T-helper 2 cell (primary cell): ENCODE results near the gene OBSL1.

Experiments
- DNase-seq, 5 experiments: peaks; one replicate each; pipeline versions ENCODE4 v3.0.0 to v3.0.0-alpha.2; 2012 to 2022

The OBSL1 gene

DNA sequence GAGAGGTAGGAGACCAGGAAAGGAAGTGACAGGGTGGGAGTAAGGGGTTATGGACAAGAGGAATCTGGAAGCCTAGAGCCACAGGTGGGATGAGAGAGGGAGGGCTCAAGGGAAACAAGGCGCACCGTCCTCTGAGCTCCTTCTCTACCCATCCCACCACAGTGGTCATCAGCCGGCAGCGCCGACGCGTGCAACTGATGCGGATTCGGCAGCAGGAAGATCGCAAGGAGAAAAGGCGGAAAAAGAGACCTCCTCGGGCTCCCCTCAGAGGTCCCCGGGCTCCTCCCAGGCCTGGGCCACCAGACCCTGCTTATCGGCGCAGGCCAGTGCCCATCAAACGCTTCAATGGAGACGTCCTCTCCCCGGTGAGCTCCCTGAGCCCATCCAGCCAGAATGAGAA lies 22.3 kb downstream of the OBSL1 start:
- DNase-seq = no peak

DNA sequence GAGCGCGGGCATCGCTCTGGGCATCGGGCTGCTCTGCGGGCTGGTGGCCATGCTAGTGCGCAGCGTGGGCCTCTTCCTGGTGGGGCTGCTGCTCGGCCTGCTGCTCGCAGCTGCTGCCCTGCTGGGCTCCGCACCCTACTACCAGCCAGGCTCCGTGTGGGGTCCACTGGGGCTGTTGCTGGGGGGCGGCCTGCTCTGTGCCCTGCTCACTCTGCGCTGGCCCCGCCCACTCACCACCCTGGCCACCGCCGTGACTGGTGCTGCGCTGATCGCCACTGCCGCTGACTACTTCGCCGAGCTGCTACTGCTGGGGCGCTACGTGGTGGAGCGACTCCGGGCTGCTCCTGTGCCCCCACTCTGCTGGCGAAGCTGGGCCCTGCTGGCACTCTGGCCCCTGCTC lies 23.7 kb downstream of the OBSL1 start:
- DNase-seq = no peak

DNA sequence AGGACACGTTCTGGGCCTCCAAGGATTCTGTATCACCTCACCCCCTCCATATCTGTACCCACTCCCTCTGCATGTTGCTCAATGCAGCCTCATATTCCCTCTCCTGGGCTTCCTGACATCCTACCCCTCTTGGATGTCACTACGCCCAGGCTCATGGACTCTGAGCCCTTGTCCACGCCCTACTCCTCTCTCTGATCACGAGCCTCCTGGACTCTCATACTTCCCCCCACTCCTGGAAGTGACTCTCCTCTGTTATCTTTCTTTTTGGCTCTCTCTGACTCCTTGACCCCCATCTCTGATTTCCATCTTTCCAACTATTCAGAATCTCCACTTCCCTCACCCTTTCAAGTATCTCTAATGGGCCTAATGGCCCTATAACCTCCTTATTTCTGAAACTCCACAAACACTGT lies 25.4 kb downstream of the OBSL1 start:
- DNase-seq = no peak

DNA sequence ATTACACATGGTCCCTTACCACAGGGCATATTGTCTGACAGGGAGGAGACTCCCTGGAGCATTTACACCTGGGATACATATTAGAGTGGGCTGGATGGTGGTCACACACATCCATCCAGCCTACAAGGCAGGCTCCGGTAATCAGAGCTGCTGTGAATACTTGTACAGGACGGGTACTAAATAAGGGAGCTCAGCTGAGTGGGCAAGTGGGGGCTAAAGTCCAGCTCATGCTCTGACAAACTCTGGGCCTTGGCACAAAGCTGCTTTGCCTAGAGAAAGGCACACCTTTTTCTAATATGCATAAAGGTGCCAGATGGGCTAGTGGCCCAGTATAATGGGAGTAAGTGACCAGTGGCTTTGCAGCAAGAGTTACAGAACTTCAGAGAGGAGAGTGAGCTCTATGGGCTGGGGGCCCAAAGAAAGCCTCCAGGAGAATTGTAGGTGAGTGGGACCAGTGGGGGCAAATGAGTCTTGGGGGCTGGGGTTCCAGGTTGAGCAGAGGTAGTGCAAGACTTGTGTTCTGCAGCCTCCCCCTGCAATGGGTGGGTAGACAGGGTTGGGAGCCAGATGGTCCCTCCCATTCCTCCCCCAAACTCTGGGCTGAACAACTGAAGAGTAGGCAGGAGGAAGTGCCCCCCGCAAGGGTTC lies 25.9 kb downstream of the OBSL1 start:
- no peak for DNase-seq

DNA sequence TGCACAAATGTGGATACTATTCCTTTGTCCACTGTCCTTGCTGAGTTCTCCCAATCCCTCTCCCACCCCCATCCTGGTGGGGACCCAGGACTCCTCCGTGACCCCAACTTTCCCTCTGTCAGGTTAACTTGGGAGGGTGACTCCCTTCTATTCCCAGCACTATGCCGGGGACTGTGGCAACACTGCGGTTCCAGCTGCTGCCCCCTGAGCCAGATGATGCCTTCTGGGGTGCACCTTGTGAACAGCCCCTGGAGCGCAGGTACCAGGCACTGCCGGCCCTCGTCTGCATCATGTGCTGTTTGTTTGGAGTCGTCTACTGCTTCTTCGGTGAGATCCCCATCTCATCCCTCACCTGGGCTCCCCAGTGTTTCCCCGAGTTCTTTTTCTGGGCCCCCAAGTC lies 26.8 kb downstream of the OBSL1 start:
- DNase-seq = no peak

DNA sequence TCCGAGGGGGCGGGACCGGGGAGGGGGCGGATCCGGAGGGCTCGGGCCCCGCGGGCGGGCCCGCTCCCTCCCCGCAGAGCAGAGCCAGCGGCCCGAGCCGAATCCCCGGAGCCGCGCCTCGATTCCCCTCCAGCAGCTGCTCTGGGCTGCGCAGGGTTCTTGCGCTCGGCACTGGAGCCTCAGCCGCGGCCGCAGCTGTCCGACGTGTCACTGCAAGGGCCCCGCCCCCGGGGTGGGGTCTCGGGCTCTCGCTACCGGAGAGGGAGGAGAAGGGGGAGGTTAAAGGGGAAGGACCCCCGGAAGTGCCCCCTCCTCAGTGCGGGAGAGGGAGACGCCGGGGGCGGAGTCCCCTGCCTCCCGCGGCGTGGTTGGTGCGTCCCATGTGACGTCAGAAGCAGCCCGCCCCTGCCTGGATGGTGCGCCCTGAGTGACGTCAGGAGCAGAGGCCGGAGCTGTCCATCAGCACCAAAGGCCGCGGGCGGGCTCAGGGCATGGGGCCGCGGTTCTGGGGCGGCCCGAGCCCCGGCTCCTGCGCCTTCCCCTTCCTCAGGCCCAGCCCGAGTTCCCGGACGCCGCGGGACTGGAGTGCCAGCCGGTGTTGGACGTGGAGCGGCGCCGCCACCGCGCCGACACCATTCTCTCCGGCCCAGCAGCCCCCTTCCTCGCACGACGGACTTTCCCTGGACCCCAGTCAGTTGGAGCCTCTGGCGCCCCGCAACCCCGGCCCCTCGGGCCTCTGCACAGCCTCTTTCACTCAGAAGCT lies 27.6 kb downstream of the OBSL1 start, which contains the start of the genes CHPF and TMEM198:
CHPF (minus strand) TSS at position 214 of the 763 bp plus-strand sequence. CDS start 271 bp downstream, outside the sequence.
TMEM198 (plus strand) TSS at position 433 of the 763 bp plus-strand sequence. CDS start 700 bp downstream, outside the sequence.
- DNase-seq = peak; percentile 76 to 94 (median 88)

DNA sequence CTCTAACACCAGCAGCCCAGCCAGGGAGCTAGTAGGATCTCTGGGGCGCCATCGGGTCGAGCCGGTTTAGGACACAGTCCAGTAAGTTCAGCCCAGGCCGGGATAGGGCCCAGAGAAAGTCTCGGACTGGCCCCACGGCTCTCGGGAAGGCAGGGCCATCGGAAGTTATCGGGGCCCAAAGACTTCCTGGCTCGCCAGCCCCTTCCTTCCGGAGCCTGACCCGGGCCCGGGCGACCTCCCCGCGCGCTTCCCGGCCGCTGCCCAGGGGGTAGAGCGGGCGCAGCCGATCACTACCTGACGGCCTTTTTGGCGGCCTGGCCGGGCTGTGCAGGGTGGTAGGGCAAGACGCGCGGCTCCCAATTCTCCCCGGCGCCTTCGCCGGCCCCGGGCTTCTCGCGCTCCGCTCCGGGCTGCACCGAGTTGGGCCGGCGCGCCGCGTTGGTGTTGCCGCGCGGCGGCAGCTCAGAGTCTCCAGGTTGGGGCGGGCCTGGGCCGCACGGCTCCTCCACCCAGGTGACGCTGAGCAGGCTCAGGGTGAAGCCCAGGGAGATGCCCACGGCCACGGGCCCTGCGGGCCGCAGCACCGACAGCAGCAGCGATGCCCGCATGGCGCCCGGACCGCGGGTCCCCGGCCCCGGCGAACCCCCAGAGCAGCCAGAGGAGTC lies 28.3 kb downstream of the OBSL1 start:
- DNase-seq = no peak

DNA sequence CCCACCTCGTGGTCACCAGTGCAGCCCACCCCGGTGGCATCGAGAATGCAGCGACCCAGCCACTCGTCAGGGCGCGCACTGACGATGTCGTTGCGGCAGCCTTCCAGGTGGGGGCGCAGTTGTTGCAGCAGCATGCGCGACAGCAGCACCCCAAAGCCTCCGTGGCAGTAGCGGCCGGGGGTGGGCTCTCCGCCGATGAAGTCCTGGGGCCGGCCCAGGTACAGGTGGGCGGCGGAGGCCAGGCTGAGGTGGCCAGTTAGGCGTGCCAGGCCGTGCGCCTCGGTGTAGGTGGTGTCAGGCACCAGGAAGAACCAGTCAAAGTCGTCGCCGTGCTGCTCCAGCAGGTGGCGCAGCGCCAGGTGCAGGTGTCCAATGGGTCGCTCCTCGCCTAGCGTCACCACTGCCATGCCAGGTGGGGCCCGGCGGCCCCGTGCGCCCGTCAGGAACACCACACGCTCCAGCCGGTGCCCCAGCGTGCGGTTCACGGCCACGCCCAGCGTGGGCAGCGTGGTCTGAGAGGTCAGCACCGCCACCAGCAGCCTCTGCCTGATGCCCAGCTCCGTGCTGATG lies 29.6 kb downstream of the OBSL1 start:
- DNase-seq = peak; percentile 69 to 85 (median 80)

DNA sequence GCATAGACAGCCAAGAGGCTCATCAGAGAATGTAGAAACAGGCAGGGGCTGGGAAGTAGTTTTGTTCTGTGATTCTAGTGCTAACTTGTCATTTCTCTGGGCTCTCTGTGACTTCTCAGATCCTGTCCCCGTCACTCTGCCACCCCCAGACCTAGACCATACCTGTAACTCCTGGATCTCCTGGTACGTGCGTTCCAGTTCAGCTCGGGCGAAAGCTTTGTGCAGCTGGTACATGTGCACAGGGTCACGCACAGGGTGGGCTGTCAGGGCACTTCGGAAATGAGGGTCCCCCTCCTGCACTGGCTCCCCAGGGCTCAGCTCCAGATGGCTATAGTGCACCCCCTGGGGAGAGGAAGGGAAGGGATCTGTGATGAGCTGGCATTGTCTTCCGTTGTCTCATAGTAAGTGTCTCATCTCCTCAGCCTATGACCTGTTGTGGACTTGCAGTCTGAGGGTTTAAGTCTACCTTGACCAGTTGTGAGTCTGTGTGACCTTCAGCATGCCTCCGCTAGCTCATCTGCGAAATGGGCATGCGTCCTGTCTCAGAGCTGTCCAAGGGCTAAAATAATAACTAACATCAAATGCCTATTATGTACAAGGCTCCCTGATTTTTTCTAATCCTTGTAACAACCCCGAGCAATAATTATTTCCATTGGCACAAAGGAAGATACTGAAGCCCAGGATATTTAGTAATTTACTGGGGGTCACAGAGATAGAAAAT lies 30.4 kb downstream of the OBSL1 start:
- no peak for DNase-seq

DNA sequence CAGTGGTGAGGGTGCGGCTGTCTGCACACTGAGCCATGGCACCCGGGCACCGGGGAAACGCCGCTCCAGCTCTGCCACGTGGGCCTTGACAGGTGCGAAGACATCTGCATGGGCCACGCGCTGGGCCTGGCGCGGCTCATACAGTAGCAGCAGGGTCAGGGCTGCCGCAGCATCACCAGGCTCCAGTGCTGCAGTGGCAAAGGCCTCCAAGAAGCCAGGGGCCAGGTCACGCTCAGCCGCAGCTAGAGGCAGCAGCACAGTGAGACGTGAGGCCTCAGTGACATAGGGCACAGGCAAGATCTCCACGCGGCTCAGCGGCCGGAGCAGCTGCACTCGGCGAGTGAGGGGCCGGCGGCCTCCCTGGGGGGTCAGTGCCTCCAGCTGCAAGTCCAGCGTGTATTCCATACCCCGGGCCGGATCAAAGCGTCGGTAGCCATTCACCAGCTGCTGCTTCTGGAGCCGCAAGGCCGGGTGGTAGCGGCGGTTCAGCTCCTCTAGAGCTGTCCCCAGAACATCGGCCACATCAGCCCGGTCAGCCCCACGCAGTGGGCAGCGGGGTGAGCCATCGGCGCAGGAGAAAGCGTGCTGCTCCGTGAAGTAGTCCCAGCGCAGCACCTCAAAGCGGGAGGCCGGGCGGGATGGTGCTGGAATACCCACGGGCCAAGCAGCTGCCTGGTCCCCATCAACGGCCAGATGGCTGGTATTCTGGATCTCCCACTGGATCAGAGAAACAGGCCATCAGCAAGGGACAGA lies 31.2 kb downstream of the OBSL1 start:
- DNase-seq = no peak

DNA sequence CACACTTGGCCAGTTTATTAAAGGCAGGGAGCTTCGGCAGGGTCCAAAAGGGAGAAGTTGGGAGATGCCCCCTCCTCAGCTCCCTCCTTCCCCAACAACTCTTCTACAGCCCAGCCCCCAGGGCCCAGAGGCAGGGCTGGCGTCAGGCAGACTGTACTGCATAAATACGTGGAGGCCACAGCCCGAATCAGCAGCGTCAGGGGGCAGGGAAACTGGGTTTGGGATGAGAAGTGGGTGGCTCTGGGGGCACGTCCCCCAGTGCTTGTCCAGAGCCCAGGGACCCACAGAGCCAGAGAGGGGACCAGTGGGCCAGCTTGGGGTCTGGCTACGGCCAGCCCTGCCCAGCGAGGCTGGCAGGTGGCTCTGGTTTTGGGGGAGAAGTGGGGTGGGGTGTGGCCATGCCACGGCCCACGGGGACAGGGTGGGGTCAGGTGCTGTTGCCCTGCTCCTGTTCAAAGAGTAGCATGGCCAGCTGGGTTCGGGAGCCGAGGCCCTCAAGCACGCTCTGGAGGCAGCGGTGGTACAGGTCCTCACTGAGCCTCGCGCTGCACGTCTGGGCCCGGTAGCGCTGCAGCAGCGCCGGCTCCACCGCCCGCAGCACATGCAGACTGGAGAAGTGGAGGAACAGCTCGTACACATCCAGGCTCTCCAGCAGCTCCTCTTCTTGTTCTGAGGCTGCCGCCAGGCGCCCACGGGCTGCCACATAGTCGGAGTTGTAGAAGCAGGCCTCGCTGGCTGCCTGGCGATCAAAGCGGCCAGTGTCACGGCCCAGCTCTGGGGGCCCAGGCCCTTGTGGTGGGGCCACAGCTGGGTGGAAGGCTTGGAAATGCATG lies 32.2 kb downstream of the OBSL1 start:
- no peak for DNase-seq

DNA sequence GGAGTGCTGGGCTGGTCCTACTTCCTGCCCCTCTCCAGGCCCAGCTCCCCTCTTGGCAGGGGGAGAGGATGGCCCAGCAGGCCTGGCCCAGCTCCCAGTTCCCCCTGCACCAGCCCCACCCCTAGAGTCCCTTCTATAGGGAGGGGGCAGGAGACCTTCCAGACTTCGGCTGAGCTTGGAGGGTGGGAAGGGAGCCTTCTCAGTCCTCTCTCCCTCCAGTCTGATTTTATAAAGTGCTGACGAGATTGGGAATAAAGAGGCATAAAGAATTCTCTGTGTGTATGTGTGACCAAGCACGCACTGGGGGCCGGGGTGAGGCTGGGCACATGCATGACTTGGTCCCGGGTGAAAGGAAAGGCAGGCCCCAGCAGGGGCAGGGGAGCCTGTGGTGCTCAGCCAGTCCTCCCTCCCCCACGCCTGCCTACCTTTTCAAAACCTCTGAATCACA lies 32.8 kb downstream of the OBSL1 start:
- DNase-seq = no peak

DNA sequence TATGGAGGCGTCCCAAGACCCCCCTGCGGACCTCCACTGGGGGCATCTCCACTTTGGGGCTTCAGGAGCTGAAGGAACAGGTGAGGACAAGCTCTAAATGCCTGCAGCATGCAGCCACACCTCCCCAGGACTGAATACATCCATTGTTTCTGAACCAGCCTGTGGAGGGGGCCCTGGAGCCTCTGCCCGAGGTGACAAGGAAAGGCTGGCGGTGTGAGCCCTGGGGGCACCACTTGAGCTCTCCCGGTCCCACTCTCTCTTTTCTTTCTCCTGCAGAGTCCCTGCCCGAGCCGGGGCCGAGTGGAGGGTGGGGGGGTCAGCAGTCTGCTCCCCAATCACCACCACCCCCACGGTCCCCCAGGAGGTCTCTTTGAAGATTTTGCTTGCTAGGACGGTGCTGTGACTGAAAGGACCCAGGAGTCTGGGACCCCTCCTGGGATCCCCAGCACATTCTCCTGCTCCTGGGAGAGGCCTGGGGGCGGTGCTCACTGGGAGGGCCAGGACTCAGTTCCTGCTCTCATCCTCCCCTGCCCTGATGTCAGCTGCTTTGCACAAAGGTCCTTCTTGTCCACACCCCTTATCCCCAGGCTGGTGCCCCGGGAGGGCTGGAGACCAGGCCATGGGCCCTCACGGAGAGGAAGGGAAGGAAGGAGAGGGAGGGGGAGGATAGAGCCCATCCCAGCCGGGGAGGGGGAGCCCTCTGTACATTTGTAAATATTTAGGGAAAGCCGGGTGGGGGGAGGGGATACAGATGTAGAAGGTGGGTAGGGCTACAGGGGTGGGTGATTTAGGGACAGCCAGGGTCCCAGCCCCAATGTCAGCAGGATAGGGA lies 33.5 kb downstream of the OBSL1 start:
- DNase-seq = no peak

DNA sequence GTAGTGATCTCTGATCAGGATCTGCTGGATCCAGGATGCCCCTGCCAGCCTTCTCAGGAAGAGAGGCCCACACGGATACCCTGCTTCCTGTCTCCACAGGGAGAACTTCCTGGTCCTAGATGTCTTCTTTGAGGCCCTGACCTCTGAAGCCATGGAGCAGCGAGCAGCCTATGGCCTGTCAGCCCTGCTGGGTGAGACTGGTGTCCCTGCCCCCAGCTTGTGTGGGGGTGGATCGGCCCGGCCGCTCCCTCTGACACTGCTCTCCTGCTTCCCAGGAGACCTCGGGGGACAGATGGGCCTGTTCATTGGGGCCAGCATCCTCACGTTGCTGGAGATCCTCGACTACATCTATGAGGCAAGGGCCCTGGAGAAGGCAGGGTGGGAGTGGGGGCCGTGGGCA lies 34.4 kb downstream of the OBSL1 start:
- DNase-seq = no peak

DNA sequence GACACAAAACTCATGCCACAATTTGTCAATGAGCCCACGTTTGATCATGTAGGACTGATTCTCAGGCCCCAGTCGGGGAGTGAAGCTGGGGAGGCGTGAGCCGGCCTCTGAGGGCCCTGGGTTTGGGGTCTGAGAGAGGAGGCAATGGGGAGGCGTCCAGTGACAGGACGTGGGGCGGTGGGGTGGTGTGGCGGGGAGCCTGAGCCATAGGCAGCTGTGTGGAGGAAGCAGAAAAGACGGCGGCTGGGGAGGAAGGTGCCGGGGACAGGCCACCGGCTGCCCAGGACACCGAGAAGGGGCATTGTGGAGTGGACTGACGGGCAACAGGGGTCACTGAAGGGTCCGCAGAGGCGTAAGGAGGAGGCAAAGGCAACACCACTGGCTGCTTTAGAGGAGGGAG lies 34.9 kb downstream of the OBSL1 start:
- DNase-seq = no peak

DNA sequence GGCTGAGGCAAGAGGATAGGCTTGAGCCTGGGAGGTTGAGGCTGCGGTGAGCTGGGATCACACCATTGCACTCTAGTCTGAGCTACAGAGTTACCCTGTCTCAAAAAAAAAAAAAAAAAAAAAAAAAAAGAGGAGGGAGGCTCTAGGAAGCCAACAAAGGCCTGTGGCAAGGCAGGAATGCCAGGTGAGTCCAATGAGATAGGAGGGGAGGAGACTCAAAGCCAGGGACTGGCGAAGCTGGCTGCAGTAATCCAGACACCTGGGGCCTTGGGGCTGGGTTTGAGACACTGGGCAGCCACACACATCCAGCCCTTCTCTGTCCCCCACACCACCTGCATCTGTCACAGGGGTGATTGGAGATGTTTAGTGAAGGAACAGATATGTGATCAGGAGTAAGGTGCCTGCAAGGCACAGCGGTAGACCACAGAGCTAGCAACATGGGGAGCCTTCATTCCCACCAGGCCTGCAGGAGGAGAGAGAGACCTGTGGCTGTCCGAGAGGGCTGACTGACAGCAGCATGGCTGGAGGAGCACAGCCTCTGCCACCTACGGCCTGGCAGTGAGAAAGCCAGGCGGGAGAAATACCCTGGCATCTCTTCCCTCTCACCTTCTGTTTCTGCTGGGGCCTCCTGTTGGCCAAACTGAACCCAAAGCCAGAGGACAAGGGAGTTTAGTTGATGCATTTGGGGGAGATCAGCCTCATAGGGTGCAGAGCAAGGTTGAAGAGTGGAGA lies 37.2 kb downstream of the OBSL1 start:
- DNase-seq = no peak

DNA sequence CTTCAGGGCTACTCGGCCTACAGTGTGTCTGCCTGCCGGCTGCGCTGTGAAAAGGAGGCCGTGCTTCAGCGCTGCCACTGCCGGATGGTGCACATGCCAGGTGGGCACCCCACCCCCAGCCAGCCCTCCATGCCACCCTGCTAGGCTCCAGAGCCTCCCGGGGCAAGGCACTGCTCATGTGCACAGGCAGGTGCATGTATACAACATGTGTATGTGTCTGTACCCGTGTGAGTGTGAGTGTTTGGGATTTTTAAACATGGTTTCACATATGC lies 39.0 kb downstream of the OBSL1 start:
- DNase-seq = no peak

DNA sequence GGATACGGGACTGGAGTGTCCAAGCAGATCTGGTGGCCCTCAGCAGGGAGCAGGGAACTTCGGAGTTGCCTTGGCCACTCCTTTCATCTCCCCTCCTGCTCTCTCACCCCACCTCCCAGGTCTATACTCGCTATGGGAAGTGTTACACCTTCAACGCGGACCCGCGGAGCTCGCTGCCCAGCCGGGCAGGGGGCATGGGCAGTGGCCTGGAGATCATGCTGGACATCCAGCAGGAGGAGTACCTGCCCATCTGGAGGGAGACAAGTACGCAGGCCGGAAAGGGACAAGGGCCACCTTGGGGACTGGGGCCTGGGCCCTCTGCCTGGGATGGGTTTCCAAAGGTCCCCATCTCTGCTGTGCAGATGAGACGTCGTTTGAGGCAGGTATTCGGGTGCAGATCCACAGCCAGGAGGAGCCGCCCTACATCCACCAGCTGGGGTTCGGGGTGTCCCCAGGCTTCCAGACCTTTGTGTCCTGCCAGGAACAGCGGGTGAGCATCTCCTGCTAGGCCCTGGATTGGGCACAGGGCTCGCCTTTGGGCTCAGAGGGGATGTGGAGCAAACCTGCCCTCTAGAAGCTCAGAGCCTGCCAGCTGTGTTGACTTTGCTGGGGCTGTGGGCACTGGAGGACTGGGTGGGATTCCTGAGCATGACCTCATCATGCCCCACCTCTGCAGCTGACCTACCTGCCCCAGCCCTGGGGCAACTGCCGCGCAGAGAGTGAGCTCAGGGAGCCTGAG lies 39.5 kb downstream of the OBSL1 start:
- no peak for DNase-seq
